HG02763 (cell line): ENCODE measurements around the gene LRP3.
"Not testable (repeated sequence)": the region's sequence is repeated elsewhere in the genome, so short reads cannot be mapped to it uniquely, and the experiment has no call there.

ENCODE experiments used
- ATAC-seq: cut with Tn5 transposase; IDR thresholded peaks from one replicate; pipeline ENCODE4 v1.9.1; 2021; ENCODE audit warnings: mild to moderate bottlenecking, moderate library complexity; ENCODE audit not compliant: unreplicated experiment

Gene LRP3

GRCh38 chr19:33201886-33202545, 7.9 kb downstream of the LRP3 start:
- ATAC-seq = no peak

- ATAC-seq = no peak
These were observed 8.7 kb downstream of the LRP3 start for GRCh38 chr19:33202546-33203507.

- no peak for ATAC-seq
These were observed 9.4 kb downstream of the LRP3 start for GRCh38 chr19:33203529-33203928.

- no peak for ATAC-seq
These were observed 10.2 kb downstream of the LRP3 start for GRCh38 chr19:33204136-33204973.

GRCh38 chr19:33205110-33205509, 11.0 kb downstream of the LRP3 start:
- ATAC-seq = no peak

GRCh38 chr19:33205531-33206260, 11.6 kb downstream of the LRP3 start:
- ATAC-seq = no peak

- no peak for ATAC-seq
These were observed 12.3 kb downstream of the LRP3 start for GRCh38 chr19:33206261-33207039.

GRCh38 chr19:33207040-33207620, 13.0 kb downstream of the LRP3 start:
- ATAC-seq = no peak

- no peak for ATAC-seq
These were observed 13.8 kb downstream of the LRP3 start for GRCh38 chr19:33207903-33208302.

GRCh38 chr19:33208371-33208895, 14.3 kb downstream of the LRP3 start:
- no peak for ATAC-seq

GRCh38 chr19:33208904-33209849, 15.0 kb downstream of the LRP3 start:
- ATAC-seq = no peak

GRCh38 chr19:33209850-33210230, 15.7 kb downstream of the LRP3 start:
- not testable (repeated sequence) for ATAC-seq

GRCh38 chr19:33210266-33210940, 16.3 kb downstream of the LRP3 start:
- ATAC-seq = no peak

GRCh38 chr19:33211794-33212435, 17.8 kb downstream of the LRP3 start:
- ATAC-seq = no peak

- ATAC-seq = no peak
These were observed 18.5 kb downstream of the LRP3 start for GRCh38 chr19:33212436-33213172.

GRCh38 chr19:33214596-33214995, 20.5 kb downstream of the LRP3 start:
- ATAC-seq = no peak
